Panc1 (cell line): Measurements from ENCODE around the gene CSTPP1. TPM values are rescaled to one million over a fixed set of nuclear protein-coding genes. Genes with fewer than 3 reads are reported as not detected.

Experiments
- ATAC-seq: fragments of 200-7000 bp; cut with Tn5 transposase; 2 replicates; pipeline ENCODE4 v1.9.1; 2020; ENCODE audit warnings: mild to moderate bottlenecking, moderate library complexity
- BruUV-seq: library from RNA; stranded (reverse); fragments of 400-500 nt; replicated peaks from 2 replicates; lab custom pipeline; 2021; lab: Mats Ljungman, UMichigan
- CTCF ChIA-PET: fragments of 300-600 bp; sonication (Branson Sonifier 250); formaldehyde crosslinking; loops from one replicate; lab custom pipeline; 2022; ENCODE audit warnings: antibody characterized with exemption; lab: Charles Lee
- POLR2A ChIA-PET: fragments of 300-600 bp; sonication (Branson Sonifier 250); formaldehyde crosslinking; loops from one replicate; lab custom pipeline; 2022; ENCODE audit warnings: antibody characterized with exemption; lab: Charles Lee
- DNase-seq: peaks from one replicate; pipeline ENCODE4 v3.0.0-alpha.2; 2010; ENCODE audit warnings: low read depth, low spot score
- H3K27ac ChIP-seq: 2 replicates; pipeline ENCODE4 v1.5.1; 2011; ENCODE audit warnings: mild to moderate bottlenecking, low read length, inconsistent platforms
- H3K27me3 ChIP-seq: fragments of 200-500 bp; sonication (Bioruptor generic); 2 replicates; pipeline ENCODE4 v1.6.0; 2014; ENCODE audit warnings: low read length, inconsistent platforms; ENCODE audit not compliant: control insufficient read depth, insufficient read depth
- H3K36me3 ChIP-seq: fragments of 200-500 bp; sonication (Bioruptor generic); 2 replicates; pipeline ENCODE4 v1.5.1; 2014; ENCODE audit warnings: inconsistent platforms, mild to moderate bottlenecking, low read length, moderate library complexity; ENCODE audit not compliant: control insufficient read depth, insufficient read depth
- H3K4me1 ChIP-seq: 2 replicates; pipeline ENCODE4 v1.5.1; 2011; ENCODE audit warnings: inconsistent platforms, mild to moderate bottlenecking, low read length, moderate library complexity; ENCODE audit not compliant: control insufficient read depth, insufficient read depth
- H3K4me3 ChIP-seq, 2 experiments: 2 replicates each; pipeline ENCODE4 v1.5.1; 2011 to 2012; ENCODE audit warnings: low read depth in 2 of 2, low read length in 2 of 2, mild to moderate bottlenecking in 2 of 2, inconsistent platforms in 1 of 2, moderate library complexity in 1 of 2
- H3K9me3 ChIP-seq: fragments of 200-500 bp; sonication (Bioruptor generic); 2 replicates; pipeline ENCODE4 v1.5.1; 2014; ENCODE audit warnings: low read depth, mild to moderate bottlenecking, inconsistent platforms, low read length, moderate library complexity; ENCODE audit not compliant: control insufficient read depth, insufficient read depth
- CTCF ChIP-seq: fragments of 450-650 bp; IDR thresholded peaks from 2 replicates; pipeline ENCODE4 v1.5.1; 2017; ENCODE audit warnings: mild to moderate bottlenecking
- POLR2AphosphoS5 ChIP-seq: IDR thresholded peaks from 2 replicates; pipeline ENCODE4 v1.6.1; 2012; ENCODE audit warnings: mild to moderate bottlenecking, low read depth, low read length, moderate library complexity
- REST ChIP-seq, 2 experiments: IDR thresholded peaks; 2 replicates each; pipeline ENCODE4 v1.6.1; 2011 to 2012; ENCODE audit warnings: low read depth in 2 of 2, control low read depth in 1 of 2, low read length in 1 of 2, mild to moderate bottlenecking in 1 of 2, moderate library complexity in 1 of 2; ENCODE audit not compliant: insufficient read depth in 1 of 2
- SIN3A ChIP-seq: IDR thresholded peaks from 2 replicates; pipeline ENCODE4 v1.6.1; 2012; ENCODE audit warnings: low read depth, mild to moderate bottlenecking, low read length, moderate library complexity, borderline replicate concordance; ENCODE audit not compliant: insufficient read depth
- TCF7L2 ChIP-seq: IDR thresholded peaks from 2 replicates; pipeline ENCODE4 v1.6.1; 2011; ENCODE audit warnings: mild to moderate bottlenecking, low read depth, low read length, inconsistent platforms
- in situ Hi-C: cut with HindIII; loops from 2 replicates; pipeline ENCODE4 v1.10.0; 2016; ENCODE audit warnings: low sequenced_read_pairs, low pct_unique_long_range_greater_than_20kb
- intact Hi-C: fragments of 100-400 bp; cut with micrococcal nuclease; formaldehyde crosslinking; loops from one replicate; pipeline ENCODE4 v1.10.0; 2022; ENCODE audit not compliant: unreplicated experiment
- total RNA-seq: library from RNA; stranded (reverse); gene quantifications from one replicate; pipeline ENCODE4 v1.2.1, GENCODE V29; 2021; ENCODE audit not compliant: unreplicated experiment

The CSTPP1 gene
- total RNA-seq, 1 experiment from 2014 or later: 29.0 TPM

DNA sequence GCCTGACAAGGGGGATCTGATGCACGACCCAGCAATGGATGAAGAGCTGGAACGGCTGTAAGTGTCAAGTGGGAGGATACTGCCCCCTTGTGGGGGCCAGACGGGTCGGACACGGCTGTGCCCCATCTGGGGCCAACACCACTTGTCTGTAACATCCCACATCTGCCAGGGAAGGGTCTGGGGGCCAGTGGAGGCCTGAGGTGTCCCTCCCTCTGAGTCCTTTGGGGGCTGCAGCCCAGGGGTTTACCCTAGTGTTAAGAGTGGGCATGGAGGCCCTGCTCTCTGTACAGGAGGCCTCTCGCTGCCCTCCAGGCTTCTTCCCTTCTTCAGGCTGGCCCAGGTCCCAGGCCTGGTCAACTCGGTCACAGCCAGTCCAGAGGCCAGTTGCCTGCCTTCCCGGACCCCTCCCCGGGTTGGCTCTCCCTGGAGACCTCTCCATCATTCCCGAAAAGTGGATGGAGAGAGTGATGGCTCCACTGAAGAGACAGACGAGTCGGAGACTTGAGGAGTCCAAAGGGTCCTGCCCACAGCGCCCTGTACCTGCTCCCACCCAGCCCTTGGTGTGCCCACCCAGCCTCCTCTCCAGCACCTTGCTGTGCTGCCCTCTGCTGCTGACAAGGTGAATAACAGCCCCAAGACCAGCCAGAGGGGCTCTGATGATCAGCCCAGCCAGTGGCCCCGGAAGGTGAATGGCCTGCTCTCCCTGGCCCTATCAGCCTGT is 224.7 kb downstream of the CSTPP1 start:
- TF ChIP-seq CTCF: peak; percentile 89
- TF ChIP-seq REST (IDR thresholded peaks at IDR 0.05; ENCODE audit: insufficient read depth in 1 of 2, low read depth in 2 of 2, low read length in 1 of 2): no peak
- TF ChIP-seq TCF7L2: no peak
- no peak for TF ChIP-seq POLR2AphosphoS5
- no peak for TF ChIP-seq SIN3A
- H3K27ac ChIP-seq: no peak overlapping the region
- ChIA-PET POLR2A (no interaction called here), CTCF (interaction anchor here (0.6 kb wide), 2 partner anchors 197 to 537 kb away, joined by 3 to 6 read pairs; no protein-coding TSS in a partner anchor)
- intact Hi-C loops: loop anchor here (1.0 kb wide), 1 partner anchor 272 kb away; no protein-coding TSS in a partner anchor
- H3K9me3 ChIP-seq: no peaks in the 10 kb centered on the region
- ATAC-seq (peak; percentile 88), DNase-seq (no peak)
- BruUV-seq: no TSS peak
- H3K36me3 ChIP-seq: no peaks in the 10 kb centered on the region; the same call in 1 of the 2 replicates
- in situ Hi-C loops: no loop called here
- H3K4me3 ChIP-seq: no peak overlapping the region
- peaks cover 5% of the 10 kb centered on the region; the same call in 1 of the 2 replicates for H3K4me1 ChIP-seq
- no peaks in the 10 kb centered on the region for H3K27me3 ChIP-seq

GRCh38 chr11:47161890-47162289 is 225.3 kb downstream of the CSTPP1 start:
- TSS peak; percentile 51 for BruUV-seq
- peaks cover 5% of the 10 kb centered on the region; the same call in 1 of the 2 replicates for H3K4me1 ChIP-seq
- H3K27ac ChIP-seq: no peak overlapping the region
- intact Hi-C loops: loop anchor here (1.0 kb wide), 1 partner anchor 273 kb away; no protein-coding TSS in a partner anchor
- in situ Hi-C loops: no loop called here
- H3K36me3 ChIP-seq: peaks cover 4% of the 10 kb centered on the region; the same call in 1 of the 2 replicates
- POLR2A ChIA-PET: no interaction called here
- ATAC-seq (no peak), DNase-seq (no peak)
- H3K4me3 ChIP-seq: no peak overlapping the region
- no peaks in the 10 kb centered on the region for H3K27me3 ChIP-seq
- H3K9me3 ChIP-seq: no peaks in the 10 kb centered on the region
- TF ChIP-seq TCF7L2 (no peak), CTCF (no peak), SIN3A (no peak), REST (IDR thresholded peaks at IDR 0.05; ENCODE audit: insufficient read depth in 1 of 2, low read depth in 2 of 2, low read length in 1 of 2) (no peak), POLR2AphosphoS5 (no peak)
- CTCF ChIA-PET: no interaction called here
